HG02759 (cell line): Measurements from ENCODE around the gene UST.
"Not testable (repeated sequence)": the region's sequence is repeated elsewhere in the genome, so short reads cannot be mapped to it uniquely, and the experiment has no call there.

Experiments
- ATAC-seq: cut with Tn5 transposase; IDR thresholded peaks from one replicate; pipeline ENCODE4 v1.9.1; 2021; ENCODE audit warnings: mild to moderate bottlenecking, moderate library complexity; ENCODE audit not compliant: unreplicated experiment

Gene UST

DNA sequence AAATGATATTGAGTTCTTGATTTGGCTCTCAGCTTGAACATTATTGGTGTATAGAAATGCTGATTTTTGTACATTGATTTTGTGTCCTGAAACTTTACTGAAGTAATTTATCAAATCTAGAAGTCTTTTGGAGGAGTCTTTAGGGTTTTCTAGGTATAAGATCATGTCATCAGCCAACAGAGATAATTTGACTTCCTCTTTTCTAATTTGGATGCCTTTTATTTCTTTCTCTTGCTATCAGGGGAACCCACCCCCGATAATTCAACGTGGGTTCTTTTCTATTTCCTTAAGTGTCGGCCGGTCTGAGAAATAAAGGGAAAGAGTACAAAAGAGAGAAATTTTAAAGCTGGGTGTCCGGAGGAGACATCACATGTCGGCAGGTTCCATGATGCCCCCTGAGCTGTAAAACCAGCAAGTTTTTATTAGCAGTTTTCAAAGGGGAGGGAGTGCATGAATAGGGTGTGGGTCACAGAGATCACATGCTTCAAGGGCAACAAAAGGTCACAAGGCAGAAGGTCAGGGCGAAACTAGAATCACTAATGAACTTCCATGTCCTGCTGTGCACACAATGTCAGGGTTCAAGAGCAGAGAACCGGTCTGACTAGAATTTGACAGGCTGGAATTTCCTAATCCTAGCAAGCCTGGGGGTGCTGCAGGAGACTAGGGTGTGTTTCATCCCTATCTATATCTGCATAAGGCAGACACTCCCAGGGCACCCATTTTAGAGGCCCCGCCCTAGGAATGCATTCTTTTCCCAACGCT, 17.6 kb downstream of the UST start:
- not testable (repeated sequence) for ATAC-seq

DNA sequence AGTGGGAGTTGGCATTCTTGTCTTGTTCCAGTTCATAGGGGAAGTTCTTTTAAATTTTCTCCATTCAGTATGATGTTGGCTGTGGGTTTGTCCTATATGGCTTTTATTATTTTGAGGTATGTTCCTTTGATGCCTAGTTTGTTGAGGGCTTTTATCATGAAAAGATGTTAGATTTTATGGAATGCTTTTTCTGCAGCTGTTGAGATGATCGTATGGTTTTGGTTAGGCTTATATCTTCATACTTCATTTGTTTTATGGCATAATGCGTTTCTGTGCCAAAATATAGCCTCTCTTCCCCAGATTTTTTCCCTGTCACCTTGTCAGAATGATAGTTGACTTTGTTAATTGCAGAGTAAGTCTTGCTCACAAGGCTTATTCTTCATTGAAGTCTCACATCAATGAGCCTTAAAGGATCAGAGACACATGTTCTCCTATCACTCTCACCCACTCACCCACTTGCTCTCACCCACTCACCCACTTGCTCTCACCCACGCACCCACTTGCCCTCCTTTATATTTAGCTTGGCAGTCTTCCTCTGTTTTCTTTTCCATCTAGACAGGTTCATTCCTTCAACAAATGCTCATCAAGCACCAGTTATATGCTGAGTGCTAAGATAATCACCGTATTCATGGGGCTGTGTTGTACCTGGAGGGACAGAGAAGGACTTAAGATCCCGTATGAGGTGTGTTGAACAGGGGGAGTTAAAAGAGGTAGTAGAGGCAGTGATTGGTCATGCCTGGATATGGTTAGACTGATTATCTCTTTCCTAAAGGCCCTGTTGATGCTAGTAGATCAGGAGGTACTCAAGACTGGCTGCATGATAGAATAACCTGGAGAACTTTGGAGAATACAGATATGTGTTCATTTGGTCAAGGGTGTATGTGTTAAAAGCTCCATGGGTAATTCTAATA, 19.3 kb downstream of the UST start:
- ATAC-seq, result no peak

DNA sequence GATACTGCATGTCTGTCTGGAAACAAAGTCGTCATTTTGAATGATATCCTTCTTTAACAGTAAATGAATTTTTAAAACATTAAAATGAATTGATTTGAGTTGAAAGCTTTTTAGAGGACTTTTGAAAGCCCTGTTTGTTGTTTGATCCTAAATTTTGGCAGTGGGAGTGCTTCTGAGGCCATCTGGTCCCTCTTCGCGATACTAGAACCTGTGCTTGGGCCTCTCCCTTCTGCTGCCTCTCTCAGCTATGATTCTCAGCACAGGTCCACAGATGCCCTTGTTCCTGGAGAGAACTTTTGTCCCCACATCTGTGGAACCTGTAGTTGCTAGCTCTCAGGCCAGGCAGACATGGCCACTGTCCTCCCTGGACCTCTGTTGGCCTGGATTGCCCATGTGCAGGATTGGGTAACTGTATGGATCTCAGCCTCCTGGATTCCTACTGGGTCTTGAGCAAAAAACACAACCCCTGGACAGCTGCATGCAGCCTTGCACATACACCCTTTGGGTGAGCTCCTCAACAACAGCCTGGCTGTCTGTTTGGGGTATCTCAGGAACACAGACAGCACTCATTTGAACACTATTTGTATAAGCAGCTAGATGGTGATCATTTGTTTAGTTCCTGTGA, 21.9 kb downstream of the UST start:
- ATAC-seq, result no peak

DNA sequence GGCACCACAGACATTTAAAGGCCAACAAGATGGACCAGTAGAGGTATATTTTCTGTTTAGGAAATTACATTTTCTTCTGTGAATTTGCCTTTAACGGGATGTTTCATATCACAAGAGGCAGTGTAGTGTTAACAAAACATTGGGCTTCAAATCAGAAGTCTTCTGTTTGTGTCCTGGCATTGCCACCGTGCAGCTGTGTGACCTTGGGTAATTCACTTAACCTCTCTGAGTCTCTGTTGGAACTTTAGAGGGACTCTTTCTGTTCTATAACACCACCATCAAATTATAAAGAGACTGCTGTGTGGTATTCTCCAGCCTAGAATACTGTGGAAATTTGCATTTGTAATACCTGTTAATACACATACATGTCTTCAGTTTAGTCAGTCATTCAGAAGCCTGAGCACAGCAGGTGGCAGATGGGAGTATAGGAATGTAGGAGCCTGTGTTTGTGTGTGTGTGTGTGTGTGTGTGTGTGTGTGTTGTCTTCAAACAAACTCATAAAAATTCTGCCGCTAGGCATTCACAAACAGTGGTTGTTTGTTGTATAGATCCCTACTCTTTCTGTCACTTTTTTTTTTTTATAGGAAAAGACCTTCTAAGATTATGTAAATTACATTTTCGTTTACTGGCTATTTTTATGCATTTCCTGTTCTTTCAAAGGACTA, 22.6 kb downstream of the UST start:
- no peak for ATAC-seq

DNA sequence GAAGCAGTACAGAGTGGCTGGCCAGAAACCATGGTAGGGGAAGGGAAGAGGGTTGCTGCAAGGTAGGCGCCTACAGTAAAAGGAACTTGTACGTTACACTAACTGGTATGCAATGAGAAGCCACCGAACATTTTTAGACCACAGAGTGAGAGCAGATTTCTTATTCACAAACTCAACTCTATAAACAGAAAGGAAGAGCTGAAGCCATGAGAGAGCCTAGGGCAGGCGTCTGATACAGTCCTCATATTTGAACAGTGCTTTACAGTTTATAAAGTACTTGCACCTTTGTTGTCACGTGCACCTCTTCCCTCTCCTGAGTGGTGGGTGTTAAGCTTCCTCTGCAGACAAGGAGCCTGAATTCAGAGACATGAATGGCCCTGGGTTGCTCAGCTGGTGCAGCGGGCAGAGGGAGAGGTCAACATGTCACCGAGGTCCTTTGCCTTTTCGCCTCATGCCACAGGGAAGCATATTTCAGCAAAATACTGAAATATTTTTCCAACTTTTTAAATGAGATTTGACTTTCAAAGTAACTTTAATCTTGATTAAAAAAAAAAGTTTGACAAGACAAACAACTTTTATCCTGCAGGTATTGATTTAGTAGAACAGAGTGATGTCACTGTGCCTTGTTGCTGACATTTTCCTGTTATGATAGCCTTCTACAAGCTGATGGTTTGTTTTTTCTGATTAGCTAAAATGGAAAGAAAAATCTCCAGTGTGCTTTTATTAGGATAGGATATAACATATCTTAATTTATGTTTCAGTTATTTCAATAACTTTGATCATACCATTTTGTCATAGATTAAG, 23.8 kb downstream of the UST start:
- ATAC-seq, result peak; percentile 53

DNA sequence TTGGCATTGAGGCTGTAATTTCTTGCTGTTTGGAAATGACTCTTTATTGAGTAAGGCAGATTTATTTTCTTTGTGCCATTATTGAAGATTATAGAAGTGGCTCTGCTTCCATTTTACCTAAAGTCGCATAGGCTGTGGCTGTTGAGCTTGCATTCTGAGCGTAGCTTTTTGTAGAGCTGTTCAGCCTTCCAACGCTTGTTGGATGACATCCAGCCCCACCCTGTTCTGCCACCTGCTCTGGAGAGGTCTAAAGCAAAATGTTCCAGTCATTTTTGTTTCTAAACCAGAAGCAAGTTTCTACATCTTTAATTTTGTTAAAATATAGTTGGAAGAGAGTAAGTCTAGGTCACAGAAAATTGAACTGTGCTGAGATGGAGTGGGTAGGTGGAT, 24.4 kb downstream of the UST start:
- ATAC-seq, result no peak

DNA sequence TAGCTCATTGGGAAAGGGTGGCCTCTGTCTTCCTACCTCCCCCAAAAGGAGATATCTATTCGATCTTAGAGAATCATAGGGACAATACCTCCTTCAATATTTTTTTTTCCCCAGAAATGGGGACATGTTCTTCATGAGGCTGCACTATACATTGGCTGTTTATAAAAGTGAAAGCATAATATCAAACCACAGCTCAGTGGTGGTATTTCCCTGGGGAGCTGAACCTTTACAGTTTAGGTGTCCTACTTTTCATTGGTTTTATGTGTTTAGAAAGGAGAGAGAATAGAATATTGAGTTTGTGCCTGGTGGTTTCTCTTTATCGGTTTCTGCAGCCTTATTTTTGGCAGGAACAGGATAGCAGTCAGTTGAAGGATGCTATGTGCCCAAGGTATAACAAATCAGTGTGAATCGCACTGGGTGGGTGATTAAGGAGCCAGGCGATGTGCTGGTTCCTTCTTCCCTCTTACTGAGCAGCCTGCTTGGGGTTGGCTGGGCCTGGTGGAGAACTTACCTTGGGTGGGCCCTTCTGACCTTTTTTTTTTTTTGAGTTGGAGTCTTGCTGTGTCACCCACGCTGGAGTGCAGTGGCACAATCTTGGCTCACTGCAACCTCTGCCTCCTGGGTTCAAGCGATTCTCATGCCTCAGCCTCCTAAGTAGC, 25.2 kb downstream of the UST start:
- no peak for ATAC-seq

DNA sequence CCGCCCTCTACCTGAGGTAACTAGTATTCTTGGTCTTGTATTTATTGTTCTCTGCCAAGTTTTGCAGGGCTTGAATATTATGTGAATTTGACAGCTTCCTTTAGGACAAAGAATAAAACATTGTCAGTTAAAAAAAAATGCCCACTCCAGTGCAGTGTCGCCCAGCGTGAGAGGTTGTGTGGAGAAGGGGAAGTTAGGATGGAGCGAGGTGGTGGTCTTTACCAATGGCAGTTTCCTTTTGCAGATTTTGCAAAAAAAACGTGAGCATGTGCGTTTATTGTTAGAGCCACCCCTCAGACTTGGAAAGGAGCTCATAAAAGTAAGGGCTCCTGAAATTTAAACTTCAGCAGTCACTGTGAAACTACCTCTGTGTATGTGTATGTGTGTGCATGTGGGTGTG, 28.3 kb downstream of the UST start:
- no peak for ATAC-seq

DNA sequence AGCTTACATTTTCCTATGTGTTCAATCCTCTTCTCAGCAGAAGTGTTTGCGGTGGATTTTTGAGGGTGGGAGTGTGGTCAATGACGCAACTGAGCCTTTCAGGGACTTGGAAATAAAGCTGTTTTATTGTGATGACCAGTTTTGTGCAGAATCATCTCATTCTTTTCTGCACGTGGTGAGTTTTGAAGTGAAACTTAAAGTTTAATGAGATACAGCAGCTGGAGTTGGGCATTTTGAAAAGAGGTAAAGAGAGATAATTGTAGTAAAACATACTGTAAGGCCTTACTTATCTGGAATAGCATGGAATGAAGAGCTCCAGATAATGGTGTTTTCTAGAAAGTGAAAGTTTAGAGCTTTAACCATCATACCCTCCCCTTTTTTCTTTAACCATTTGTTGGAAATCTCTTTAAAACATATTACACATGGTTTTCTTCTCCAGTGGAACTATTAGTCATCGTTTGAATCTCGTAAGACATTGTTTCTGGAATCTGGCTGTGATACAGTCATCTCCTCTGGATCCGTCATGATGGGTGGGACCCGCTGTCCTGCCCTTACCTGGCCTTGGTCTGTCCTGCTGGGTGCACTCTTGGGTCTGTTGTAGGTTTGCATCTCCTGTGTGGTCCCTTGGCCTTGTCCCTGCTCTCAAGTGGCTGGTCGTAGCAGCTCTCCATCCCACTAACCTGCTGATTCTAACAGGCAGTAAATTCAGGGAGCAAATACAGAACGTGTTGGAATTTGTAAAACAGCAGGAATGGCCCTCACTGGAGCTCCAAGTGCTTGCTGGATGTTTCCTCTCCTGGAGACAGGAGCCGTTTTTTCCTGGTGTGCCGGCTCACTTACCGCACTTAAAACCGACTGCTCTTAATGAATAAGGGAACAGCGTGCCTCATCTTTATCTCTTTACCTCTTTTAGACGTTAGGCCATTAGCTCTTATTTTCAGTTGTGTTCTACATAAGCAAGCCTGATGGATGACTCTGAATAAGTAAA, 29.8 kb downstream of the UST start:
- no peak for ATAC-seq

DNA sequence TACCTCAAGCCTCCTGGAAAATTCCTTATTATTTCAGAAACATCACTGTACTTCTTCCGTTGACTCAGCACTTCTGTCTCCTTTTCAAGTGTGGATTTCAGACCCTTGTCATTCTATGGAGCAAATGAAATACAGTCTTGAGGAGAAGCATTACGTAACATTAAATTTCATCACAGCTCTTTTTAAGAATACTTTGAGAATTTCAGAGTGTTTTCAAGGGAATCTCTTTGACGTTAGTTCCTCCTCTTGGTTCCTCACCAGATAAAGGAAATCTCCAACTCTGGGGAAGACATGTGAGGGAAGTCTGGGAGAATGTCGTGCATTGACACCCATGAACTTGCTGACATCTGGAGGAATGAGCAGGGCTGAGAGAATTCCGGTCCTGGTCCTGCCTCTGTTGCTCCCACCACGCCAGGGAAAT, 32.3 kb downstream of the UST start:
- ATAC-seq, result no peak

DNA sequence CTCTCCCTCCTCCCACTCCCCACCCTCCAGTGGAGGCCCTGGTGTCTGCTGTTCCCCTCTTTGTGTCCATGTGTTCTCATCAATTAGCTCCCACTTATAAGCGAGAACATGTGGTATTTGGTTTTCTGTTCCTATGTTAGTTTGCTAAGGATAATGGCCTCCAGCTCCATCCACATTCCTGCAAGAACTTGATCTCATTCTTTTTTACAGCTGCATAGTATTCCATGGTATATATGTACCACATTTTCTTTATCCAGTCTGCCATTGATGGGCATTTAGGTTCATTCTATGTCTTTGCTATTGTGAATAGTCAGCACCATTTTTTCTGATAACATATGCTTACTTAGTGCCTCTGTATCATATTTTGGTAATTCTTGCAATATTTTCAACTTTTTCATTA, 33.6 kb downstream of the UST start:
- not testable (repeated sequence) for ATAC-seq

DNA sequence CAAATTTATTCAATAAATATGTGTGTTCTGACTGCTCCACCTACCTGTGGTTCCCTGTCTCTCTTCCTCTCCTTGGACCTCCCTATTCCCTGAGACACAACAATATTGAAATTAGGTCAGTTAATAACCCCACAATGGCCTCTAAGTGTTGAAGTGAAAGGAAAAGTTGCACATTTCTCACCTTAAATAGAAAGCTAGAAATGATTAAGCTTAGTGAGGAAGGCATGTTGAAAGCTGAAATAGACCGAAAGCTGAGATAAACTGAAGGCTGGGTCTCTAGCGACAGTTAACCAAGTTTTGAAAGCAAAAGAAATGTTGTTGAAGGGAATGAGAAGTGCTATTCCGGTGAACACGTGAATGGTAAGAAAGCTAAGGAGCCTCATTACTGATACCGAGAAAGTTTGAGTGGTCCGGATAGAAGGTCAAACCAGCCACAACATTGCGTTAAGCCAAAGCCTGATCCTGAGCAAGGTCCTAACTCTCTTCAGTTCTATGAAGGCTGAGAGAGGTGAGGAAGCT, 34.1 kb downstream of the UST start:
- peak; percentile 95 for ATAC-seq

DNA sequence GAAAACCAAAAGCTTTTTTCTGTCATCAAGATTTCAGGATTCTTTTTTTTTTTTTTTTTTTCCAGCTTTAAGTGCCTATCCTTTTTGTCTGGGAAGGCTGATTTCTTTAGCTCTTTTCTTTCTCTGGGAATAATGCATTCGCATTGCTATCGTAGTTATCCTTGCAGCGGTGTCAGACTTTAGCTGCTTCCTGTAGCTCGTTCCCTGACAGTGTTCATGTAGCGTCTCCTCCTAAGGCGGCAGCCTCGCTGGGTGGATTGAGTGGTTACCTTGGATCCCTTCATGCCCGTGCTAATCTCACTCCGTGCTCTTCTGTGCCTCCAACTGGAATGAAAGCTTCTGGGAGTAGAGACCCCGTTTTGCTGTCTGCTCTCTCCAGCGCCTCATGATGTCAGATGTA, 43.1 kb downstream of the UST start:
- ATAC-seq, result no peak

DNA sequence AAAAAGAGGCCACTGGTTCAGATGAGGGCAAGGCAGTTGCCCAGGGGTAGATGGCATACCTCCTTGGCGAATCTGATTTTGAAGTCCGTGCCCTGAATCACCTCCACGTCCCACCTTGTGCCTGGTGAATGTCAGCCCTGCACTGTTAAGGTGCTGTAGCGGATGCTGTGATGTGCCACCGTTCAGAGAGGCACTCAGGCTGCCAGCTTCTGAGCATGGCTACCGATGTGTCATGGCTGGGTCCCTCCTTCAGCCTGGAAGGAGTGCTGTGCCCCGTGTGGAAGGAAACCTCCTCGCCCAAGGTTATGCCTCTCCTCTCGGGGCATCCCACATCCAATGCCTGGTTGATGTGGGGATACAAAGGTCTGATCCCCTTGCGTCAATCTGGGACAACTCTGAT, 43.6 kb downstream of the UST start:
- ATAC-seq, result no peak

DNA sequence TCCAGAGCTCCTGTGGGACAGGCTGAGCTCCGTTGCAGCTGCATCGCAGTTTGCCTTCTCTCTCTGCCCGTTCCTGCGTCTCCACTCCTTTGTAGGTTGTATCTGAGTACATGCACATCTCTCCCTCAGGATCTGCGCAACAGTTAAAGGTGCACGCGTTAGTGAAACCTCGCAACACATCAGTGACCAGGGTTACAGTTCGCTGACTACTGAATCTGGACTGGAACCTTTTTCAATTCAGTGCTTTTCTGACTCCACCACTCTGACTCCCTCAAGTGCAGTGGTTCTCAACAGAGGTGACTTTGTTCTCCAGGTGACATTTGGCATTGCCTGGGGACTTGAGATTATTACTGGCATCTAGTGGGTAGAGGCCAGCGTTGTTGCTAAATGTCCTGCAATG, 44.0 kb downstream of the UST start:
- no peak for ATAC-seq

DNA sequence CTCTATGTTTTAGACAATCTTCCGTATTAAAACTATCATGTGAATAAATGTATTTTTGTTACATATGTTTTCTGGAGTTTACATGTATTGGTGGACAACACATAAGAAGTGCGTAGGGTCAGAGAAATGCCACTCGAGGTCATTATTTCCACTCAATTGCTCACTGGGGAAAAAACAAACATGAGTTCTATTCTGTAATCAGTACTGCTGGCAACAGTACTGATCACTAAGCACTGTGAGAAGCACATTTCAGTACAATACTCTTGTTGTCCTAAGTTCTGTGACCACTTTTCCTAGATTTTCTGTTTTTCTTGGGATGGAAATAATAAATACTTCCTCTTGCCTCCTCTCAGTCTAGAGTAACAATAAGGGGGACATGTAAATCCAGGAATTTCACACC, 44.5 kb downstream of the UST start:
- no peak for ATAC-seq

DNA sequence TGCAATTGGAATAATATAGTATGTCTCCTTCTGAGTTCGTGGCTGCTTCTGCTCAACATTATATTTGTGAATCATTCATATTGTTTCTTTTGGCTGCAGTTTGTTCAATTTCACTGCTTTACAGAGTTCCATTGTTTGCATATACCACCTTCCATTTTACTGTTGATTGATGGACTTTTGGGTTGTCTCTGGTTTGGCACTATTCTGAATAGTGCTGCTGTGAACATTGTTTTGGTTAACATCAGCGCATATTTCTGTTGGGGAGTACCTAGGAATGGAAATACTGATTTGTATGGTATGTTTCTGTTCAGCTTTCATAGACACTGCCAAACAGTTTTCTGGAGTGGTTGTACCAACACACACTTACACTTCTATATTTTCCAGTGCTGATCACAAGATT, 46.9 kb downstream of the UST start:
- ATAC-seq, result no peak

DNA sequence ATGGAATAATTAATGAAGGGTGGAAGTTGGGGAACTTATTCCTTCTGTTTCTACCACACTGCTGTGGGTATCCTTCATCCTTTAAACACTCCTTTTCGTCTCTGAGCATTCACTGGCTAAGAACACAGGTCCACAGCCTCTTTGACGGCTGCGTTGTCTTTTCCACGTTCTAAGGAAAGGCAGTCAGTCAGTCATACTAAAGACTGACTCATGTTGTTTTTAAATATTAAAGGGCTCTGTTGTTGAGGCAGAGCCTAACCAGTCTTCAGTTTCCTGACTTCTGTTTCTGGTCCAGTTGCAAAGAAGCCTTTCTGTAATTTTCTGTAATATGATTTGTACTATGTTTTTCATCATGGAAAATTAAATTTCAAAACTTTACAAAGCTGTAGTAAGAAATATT, 48.0 kb downstream of the UST start:
- ATAC-seq, result no peak
